Astrocyte of the cerebellum (primary cell): Measurements from ENCODE around the gene PADI4.
"Not testable (repeated sequence)": the region's sequence is repeated elsewhere in the genome, so short reads cannot be mapped to it uniquely, and the experiment has no call there.

ENCODE experiments used
- DNase-seq: peaks from one replicate; pipeline ENCODE4 v3.0.0-alpha.2; 2011; ENCODE audit warnings: low read depth
- H3K4me3 ChIP-seq: 2 replicates; pipeline ENCODE4 v1.5.1; 2011; ENCODE audit warnings: mild to moderate bottlenecking, low read depth, low read length, moderate library complexity
- in situ Hi-C: cut with HindIII; loops from 2 replicates; pipeline ENCODE4 v1.10.0; 2017; ENCODE audit warnings: low sequenced_read_pairs
- TF ChIP-seq, protein P1 (sequence below): IDR thresholded peaks from 2 replicates; pipeline ENCODE4 v1.5.1; 2012; ENCODE audit warnings: low read length, low read depth, moderate library complexity, mild to moderate bottlenecking; ENCODE audit errors: missing control alignments

The PADI4 gene

DNA sequence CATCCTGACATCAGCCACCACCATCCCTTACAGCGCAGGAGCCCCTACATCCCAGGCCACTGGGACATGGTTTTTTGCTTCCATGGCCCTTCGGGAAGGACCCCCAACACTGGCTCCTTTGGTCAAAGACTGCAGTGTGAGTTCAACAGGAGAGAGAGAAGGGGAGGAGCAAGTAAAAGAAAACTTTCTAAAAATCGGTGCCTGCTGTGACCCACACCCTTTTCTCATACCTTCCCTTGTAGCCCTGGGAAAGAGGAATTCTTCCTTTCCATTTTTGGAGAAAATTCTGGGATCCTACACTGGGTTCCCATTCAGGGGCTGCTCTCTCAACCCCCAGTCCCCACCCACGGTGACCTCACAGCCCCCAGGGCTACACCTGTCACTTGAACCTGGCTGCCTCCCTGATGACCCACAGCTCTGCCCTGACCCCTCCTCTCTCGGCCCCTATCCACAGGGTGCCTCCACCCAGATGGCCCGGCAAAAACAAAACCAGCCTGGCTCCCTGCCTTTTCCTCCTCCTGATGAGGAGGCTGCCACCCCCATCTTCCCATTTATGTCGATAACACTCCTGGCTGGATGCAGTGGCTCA, 7.6 kb downstream of the PADI4 start:
- in situ Hi-C loops, result no loop called here
- TF ChIP-seq, protein P1, sequence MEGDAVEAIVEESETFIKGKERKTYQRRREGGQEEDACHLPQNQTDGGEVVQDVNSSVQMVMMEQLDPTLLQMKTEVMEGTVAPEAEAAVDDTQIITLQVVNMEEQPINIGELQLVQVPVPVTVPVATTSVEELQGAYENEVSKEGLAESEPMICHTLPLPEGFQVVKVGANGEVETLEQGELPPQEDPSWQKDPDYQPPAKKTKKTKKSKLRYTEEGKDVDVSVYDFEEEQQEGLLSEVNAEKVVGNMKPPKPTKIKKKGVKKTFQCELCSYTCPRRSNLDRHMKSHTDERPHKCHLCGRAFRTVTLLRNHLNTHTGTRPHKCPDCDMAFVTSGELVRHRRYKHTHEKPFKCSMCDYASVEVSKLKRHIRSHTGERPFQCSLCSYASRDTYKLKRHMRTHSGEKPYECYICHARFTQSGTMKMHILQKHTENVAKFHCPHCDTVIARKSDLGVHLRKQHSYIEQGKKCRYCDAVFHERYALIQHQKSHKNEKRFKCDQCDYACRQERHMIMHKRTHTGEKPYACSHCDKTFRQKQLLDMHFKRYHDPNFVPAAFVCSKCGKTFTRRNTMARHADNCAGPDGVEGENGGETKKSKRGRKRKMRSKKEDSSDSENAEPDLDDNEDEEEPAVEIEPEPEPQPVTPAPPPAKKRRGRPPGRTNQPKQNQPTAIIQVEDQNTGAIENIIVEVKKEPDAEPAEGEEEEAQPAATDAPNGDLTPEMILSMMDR, result no peak
- no peak for DNase-seq
- no peak overlapping the region for H3K4me3 ChIP-seq

DNA sequence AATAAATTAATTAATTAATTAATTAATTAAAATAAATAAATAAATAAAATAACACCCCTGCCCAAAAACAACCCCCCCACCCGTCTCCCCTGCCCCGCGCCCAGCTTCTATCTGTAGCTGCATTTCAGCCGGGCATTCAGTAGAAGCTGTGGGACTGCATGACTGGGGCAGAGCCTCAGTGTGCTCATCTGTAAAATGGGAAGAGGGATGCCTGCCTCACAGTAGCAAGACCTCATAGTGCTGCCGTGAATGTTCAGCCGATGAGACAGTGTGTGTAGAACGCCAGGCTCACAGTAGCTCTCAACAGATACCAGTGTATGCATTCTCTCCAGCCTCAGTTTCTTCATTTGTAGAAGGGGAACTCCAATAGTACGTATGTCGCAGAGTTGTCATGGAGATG, 8.7 kb downstream of the PADI4 start:
- DNase-seq, result no peak
- H3K4me3 ChIP-seq, result no peak overlapping the region
- in situ Hi-C loops, result no loop called here
- TF ChIP-seq, protein P1, result no peak

DNA sequence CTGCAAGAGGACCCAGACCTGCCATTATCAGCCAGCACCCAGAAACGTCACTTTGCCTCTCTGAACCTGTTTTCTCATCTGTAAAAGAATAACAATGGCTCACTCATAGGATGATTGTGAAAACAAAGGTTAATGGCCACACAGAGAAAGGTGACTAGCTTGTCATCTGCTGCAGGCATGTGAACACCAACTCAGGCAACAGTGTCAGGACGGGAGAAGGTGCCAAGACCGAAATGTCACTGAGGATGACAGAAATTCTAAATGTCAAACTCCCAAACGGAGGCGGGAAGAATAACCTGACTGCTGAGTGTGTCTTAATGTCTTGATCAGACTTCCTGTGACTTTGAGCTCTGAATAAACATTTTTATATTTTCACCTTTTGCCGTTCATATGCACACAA, 10.3 kb downstream of the PADI4 start:
- in situ Hi-C loops, result no loop called here
- no peak overlapping the region for H3K4me3 ChIP-seq
- TF ChIP-seq, protein P1, result no peak
- DNase-seq, result no peak

DNA sequence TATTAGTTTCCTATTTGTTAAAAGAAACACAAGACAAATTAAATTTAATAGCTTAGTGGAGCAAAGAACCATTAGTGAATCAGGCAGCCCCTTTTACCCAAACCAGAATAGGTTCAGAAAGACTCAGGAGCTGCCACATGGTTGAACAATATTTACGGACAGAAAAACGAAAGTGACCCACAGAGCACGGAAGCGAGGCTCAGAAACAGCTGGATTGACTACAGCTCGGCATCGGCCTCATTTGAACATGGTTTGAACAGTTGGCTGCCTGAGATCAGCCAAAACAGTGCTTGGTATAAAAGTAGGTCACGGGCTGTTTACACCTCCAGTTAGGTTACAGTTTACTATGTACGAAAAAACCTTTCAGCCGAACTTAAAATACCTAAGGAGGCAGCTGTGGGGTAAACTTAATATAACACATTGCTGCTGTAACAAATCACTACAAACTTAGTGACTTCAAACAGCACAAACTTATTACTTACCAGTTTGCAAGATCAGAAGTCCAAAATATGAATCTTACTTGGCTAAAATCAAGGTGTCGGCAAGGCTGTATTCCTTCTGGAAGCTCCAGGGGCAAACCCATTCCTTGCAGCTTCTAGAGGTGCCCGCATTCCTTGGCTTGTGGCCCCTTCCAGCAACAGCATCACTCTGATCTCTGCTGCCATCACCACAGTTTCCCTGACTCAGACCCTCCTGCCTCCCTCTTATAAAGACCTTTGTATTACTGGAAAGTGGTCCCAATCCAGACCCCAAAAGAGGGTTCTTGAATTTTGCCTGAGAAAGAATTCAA, 11.8 kb downstream of the PADI4 start:
- in situ Hi-C loops, result no loop called here
- TF ChIP-seq, protein P1, result no peak
- DNase-seq, result no peak
- H3K4me3 ChIP-seq, result no peak overlapping the region

DNA sequence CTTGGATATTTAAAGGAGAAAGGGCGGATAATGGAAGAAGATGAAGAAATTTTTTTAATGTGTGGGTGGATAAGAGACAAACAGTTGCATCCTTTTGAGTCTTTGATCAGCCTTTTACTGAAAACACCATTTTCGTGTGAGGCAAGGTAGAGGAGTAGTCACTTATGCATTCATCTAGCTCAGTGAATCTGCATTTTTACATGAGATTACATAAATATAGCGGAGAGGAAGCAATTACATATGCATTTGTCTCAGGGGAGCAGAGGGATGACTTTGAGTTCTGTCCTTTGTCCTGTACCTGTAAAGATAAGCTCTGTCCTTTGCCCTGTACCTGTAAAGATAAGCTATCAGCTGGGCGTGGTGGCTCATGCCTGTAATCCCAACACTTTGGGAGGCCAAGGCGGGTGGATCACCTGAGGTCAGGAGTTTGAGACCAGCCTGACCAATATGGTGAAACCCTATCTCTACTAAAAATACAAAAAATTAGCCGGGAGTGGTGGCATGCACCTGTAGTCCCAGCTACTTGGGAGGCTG, 13.9 kb downstream of the PADI4 start:
- in situ Hi-C loops, DNase-seq, H3K4me3 ChIP-seq: not testable (repeated sequence)

DNA sequence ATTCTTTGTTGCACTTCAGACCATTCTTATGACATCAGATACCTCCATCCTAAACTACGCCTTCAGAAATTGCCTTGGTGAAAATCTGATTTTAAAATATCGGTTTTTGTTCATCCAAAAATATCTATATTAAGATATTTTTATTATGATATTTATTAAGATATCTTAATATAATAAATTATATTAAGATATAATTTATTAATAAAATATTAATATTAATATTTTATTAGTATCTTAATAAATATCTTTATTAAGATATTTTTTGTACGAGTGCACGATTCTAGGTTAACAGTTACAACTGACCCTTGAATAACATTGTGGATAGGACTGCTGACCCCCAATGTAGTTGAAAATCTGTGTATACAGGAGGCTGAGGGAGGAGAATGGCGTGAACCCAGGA, 20.9 kb downstream of the PADI4 start:
- no peak overlapping the region for H3K4me3 ChIP-seq
- TF ChIP-seq, protein P1, result no peak
- in situ Hi-C loops, result no loop called here
- DNase-seq, result no peak

DNA sequence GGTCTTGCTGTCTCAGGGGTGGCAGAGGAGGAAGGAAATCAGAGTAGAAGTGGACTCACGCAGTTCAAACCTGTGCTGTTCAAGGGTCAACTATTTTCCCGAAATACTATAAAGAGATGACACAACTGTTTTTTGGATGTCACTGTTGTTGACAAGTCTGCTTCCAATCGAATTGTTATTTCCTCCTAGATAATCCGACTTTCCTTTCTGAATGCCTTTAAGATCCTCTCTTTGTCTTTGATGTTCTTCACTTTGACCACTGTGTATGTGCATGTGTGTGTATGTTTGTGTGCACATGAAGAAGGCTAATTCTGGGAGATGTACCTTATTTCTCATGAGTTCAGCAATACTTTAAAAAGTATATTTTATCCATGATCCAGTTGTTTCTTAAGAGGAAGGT, 21.6 kb downstream of the PADI4 start:
- in situ Hi-C loops, result no loop called here
- H3K4me3 ChIP-seq, result no peak overlapping the region
- no peak for DNase-seq
- TF ChIP-seq, protein P1, result no peak
